Panc1 (cell line): ENCODE results near the gene SP6. TPM values are rescaled to one million over a fixed set of nuclear protein-coding genes. Genes with fewer than 3 reads are reported as not detected.

ENCODE experiments used
- ATAC-seq: fragments of 200-7000 bp; cut with Tn5 transposase; 2 replicates; pipeline ENCODE4 v1.9.1; 2020; ENCODE audit warnings: mild to moderate bottlenecking, moderate library complexity
- BruUV-seq: library from RNA; stranded (reverse); fragments of 400-500 nt; replicated peaks from 2 replicates; lab custom pipeline; 2021; lab: Mats Ljungman, UMichigan
- CTCF ChIA-PET: fragments of 300-600 bp; sonication (Branson Sonifier 250); formaldehyde crosslinking; loops from one replicate; lab custom pipeline; 2022; ENCODE audit warnings: antibody characterized with exemption; lab: Charles Lee
- POLR2A ChIA-PET: fragments of 300-600 bp; sonication (Branson Sonifier 250); formaldehyde crosslinking; loops from one replicate; lab custom pipeline; 2022; ENCODE audit warnings: antibody characterized with exemption; lab: Charles Lee
- DNase-seq: peaks from one replicate; pipeline ENCODE4 v3.0.0-alpha.2; 2010; ENCODE audit warnings: low read depth, low spot score
- H3K27ac ChIP-seq: 2 replicates; pipeline ENCODE4 v1.5.1; 2011; ENCODE audit warnings: mild to moderate bottlenecking, low read length, inconsistent platforms
- H3K27me3 ChIP-seq: fragments of 200-500 bp; sonication (Bioruptor generic); 2 replicates; pipeline ENCODE4 v1.6.0; 2014; ENCODE audit warnings: low read length, inconsistent platforms; ENCODE audit not compliant: control insufficient read depth, insufficient read depth
- H3K36me3 ChIP-seq: fragments of 200-500 bp; sonication (Bioruptor generic); 2 replicates; pipeline ENCODE4 v1.5.1; 2014; ENCODE audit warnings: inconsistent platforms, mild to moderate bottlenecking, low read length, moderate library complexity; ENCODE audit not compliant: control insufficient read depth, insufficient read depth
- H3K4me1 ChIP-seq: 2 replicates; pipeline ENCODE4 v1.5.1; 2011; ENCODE audit warnings: inconsistent platforms, mild to moderate bottlenecking, low read length, moderate library complexity; ENCODE audit not compliant: control insufficient read depth, insufficient read depth
- H3K4me3 ChIP-seq, 2 experiments: 2 replicates each; pipeline ENCODE4 v1.5.1; 2011 to 2012; ENCODE audit warnings: low read depth in 2 of 2, low read length in 2 of 2, mild to moderate bottlenecking in 2 of 2, inconsistent platforms in 1 of 2, moderate library complexity in 1 of 2
- H3K9me3 ChIP-seq: fragments of 200-500 bp; sonication (Bioruptor generic); 2 replicates; pipeline ENCODE4 v1.5.1; 2014; ENCODE audit warnings: low read depth, mild to moderate bottlenecking, inconsistent platforms, low read length, moderate library complexity; ENCODE audit not compliant: control insufficient read depth, insufficient read depth
- CTCF ChIP-seq: fragments of 450-650 bp; IDR thresholded peaks from 2 replicates; pipeline ENCODE4 v1.5.1; 2017; ENCODE audit warnings: mild to moderate bottlenecking
- POLR2AphosphoS5 ChIP-seq: IDR thresholded peaks from 2 replicates; pipeline ENCODE4 v1.6.1; 2012; ENCODE audit warnings: mild to moderate bottlenecking, low read depth, low read length, moderate library complexity
- SIN3A ChIP-seq: IDR thresholded peaks from 2 replicates; pipeline ENCODE4 v1.6.1; 2012; ENCODE audit warnings: low read depth, mild to moderate bottlenecking, low read length, moderate library complexity, borderline replicate concordance; ENCODE audit not compliant: insufficient read depth
- TCF7L2 ChIP-seq: IDR thresholded peaks from 2 replicates; pipeline ENCODE4 v1.6.1; 2011; ENCODE audit warnings: mild to moderate bottlenecking, low read depth, low read length, inconsistent platforms
- in situ Hi-C: cut with HindIII; loops from 2 replicates; pipeline ENCODE4 v1.10.0; 2016; ENCODE audit warnings: low sequenced_read_pairs, low pct_unique_long_range_greater_than_20kb
- intact Hi-C: fragments of 100-400 bp; cut with micrococcal nuclease; formaldehyde crosslinking; loops from one replicate; pipeline ENCODE4 v1.10.0; 2022; ENCODE audit not compliant: unreplicated experiment
- total RNA-seq: library from RNA; stranded (reverse); gene quantifications from one replicate; pipeline ENCODE4 v1.2.1, GENCODE V29; 2021; ENCODE audit not compliant: unreplicated experiment
- TF ChIP-seq, protein P1 (sequence below), 2 experiments: IDR thresholded peaks; 2 replicates each; pipeline ENCODE4 v1.6.1; 2011 to 2012; ENCODE audit warnings: low read depth in 2 of 2, control low read depth in 1 of 2, low read length in 1 of 2, mild to moderate bottlenecking in 1 of 2, moderate library complexity in 1 of 2; ENCODE audit not compliant: insufficient read depth in 1 of 2

Gene SP6
- total RNA-seq, 1 experiment from 2014 or later, result 4.0 TPM

GRCh38 chr17:47879028-47879585 lies 28.1 kb upstream of the SP6 start:
- H3K4me3 ChIP-seq, result no peak overlapping the region
- H3K4me1 ChIP-seq, result peaks cover 8% of the 10 kb centered on the region; the same call in 1 of the 2 replicates
- ChIA-PET POLR2A (interaction anchor here (0.7 kb wide), 1 partner anchor 29 kb away, joined by 3 read pairs; no protein-coding TSS in a partner anchor), CTCF (no interaction called here)
- DNase-seq, result no peak
- intact Hi-C loops, result no loop called here
- no peaks in the 10 kb centered on the region for H3K27me3 ChIP-seq
- no peak overlapping the region for H3K27ac ChIP-seq
- H3K9me3 ChIP-seq, result no peaks in the 10 kb centered on the region
- no peak for TF ChIP-seq POLR2AphosphoS5
- TF ChIP-seq CTCF, result no peak
- no peak for TF ChIP-seq SIN3A
- TF ChIP-seq TCF7L2, result no peak
- no TSS peak for BruUV-seq
- no peak for ATAC-seq
- in situ Hi-C loops, result no loop called here
- H3K36me3 ChIP-seq, result no peaks in the 10 kb centered on the region

DNA sequence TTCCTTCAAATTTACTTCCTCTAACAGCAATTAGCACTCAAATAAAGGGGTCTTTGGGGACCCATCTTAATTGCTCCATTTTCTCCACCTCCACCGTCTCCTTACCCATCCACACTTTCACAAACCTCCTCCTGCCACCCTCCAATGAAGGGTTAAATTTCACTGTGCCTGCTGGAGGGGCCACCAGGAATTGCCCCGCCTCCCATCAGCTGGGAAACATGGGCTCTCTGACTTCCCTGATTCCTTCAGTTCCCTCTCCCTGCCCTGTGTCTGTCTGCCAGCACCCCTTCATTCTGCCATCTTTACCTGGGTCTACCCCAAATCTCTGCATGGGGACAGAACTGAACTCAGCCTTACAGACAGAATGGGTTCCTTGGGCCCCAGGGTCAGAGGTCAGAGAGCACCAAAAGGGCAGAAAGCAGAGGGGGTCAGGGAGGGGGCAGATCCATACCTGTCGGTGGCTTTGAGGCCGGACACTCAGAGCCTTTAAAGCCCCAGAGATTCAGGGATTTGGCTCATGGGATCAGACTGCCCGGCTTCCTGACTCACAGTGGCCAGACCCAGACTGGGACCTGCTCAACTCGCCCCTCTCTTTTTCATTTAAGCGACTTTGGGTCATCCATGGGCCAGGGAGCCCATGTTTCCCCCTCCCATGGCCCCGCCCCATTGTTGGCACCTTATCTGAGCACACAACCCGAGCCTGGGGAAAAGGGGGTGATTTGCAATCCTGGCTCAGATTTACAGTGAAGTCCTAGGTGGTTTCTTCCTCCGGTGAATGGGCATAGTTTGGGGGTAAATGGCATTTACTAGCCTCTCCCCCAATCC lies 27.5 kb upstream of the SP6 start:
- Histone ChIP-seq H3K4me3 (no peak overlapping the region), H3K9me3 (no peaks in the 10 kb centered on the region), H3K27me3 (no peaks in the 10 kb centered on the region), H3K36me3 (no peaks in the 10 kb centered on the region), H3K27ac (no peak overlapping the region), H3K4me1 (peaks cover 8% of the 10 kb centered on the region; the same call in 1 of the 2 replicates)
- ChIA-PET CTCF (no interaction called here), POLR2A (no interaction called here)
- DNase-seq (no peak), ATAC-seq (no peak)
- TF ChIP-seq CTCF, result no peak
- TF ChIP-seq, protein P1, sequence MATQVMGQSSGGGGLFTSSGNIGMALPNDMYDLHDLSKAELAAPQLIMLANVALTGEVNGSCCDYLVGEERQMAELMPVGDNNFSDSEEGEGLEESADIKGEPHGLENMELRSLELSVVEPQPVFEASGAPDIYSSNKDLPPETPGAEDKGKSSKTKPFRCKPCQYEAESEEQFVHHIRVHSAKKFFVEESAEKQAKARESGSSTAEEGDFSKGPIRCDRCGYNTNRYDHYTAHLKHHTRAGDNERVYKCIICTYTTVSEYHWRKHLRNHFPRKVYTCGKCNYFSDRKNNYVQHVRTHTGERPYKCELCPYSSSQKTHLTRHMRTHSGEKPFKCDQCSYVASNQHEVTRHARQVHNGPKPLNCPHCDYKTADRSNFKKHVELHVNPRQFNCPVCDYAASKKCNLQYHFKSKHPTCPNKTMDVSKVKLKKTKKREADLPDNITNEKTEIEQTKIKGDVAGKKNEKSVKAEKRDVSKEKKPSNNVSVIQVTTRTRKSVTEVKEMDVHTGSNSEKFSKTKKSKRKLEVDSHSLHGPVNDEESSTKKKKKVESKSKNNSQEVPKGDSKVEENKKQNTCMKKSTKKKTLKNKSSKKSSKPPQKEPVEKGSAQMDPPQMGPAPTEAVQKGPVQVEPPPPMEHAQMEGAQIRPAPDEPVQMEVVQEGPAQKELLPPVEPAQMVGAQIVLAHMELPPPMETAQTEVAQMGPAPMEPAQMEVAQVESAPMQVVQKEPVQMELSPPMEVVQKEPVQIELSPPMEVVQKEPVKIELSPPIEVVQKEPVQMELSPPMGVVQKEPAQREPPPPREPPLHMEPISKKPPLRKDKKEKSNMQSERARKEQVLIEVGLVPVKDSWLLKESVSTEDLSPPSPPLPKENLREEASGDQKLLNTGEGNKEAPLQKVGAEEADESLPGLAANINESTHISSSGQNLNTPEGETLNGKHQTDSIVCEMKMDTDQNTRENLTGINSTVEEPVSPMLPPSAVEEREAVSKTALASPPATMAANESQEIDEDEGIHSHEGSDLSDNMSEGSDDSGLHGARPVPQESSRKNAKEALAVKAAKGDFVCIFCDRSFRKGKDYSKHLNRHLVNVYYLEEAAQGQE (IDR thresholded peaks at IDR 0.05; ENCODE audit: insufficient read depth in 1 of 2, low read depth in 2 of 2, low read length in 1 of 2), result no peak
- TF ChIP-seq POLR2AphosphoS5, result no peak
- TF ChIP-seq TCF7L2, result no peak
- no peak for TF ChIP-seq SIN3A
- BruUV-seq, result no TSS peak
- in situ Hi-C loops (no loop called here), intact Hi-C loops (no loop called here)
